Measurements from ENCODE around the gene SEBOX.

Gene SEBOX

GRCh38 chr17:28313841-28314240, 51.2 kb downstream of the SEBOX start:
- H3K9me3 Mint-ChIP-seq: no peaks in the 10 kb centered on the region

More at GRCh38 chr17:28313841-28314240, 51.2 kb downstream of the SEBOX start:
- no peaks in the 10 kb centered on the region for H3K36me3 Mint-ChIP-seq (ENCODE audit: low read depth)
- H3K4me1 Mint-ChIP-seq (ENCODE audit: low read depth): peaks cover 10% of the 10 kb centered on the region
- H3K27me3 Mint-ChIP-seq: peaks cover 7% of the 10 kb centered on the region
- H3K4me3 Mint-ChIP-seq: no peak overlapping the region
- no peak overlapping the region for H3K27ac Mint-ChIP-seq
